Mesenchymal stem cell (in vitro differentiated cells and primary cell): ENCODE data around the gene SLC2A6.

Experiments
- DNase-seq: peaks from one replicate; pipeline ENCODE4 v3.0.0-alpha.2; 2013
- H2AFZ ChIP-seq: one replicate; pipeline ENCODE4 v1.6.1; 2013; ENCODE audit warnings: low read depth, mild to moderate bottlenecking, control low read depth, inconsistent platforms, low read length, moderate library complexity
- H2AK5ac ChIP-seq: 2 replicates; pipeline ENCODE4 v1.6.1; 2013; ENCODE audit warnings: low read length, moderate library complexity, mild to moderate bottlenecking, inconsistent platforms; ENCODE audit not compliant: severe bottlenecking
- H2BK120ac ChIP-seq: one replicate; pipeline ENCODE4 v1.6.1; 2013; ENCODE audit warnings: low read depth, mild to moderate bottlenecking, inconsistent platforms, low read length, moderate library complexity
- H2BK12ac ChIP-seq, 2 experiments: one replicate each; pipeline ENCODE4 v1.6.1; 2013; ENCODE audit warnings: inconsistent platforms in 2 of 2, low read length in 2 of 2, mild to moderate bottlenecking in 2 of 2, moderate library complexity in 2 of 2, control low read depth in 1 of 2
- H2BK15ac ChIP-seq: one replicate; pipeline ENCODE4 v1.6.1; 2013; ENCODE audit warnings: mild to moderate bottlenecking, low read depth, inconsistent platforms; ENCODE audit not compliant: poor library complexity, severe bottlenecking
- H2BK5ac ChIP-seq: 2 replicates; pipeline ENCODE4 v1.6.1; 2013; ENCODE audit warnings: low read depth, mild to moderate bottlenecking, low read length, control low read depth, inconsistent platforms; ENCODE audit not compliant: poor library complexity, severe bottlenecking
- H3K14ac ChIP-seq, 2 experiments: one replicate each; pipeline ENCODE4 v1.6.1; 2013; ENCODE audit warnings: inconsistent platforms in 2 of 2, low read length in 2 of 2, control low read depth in 1 of 2, mild to moderate bottlenecking in 1 of 2, moderate library complexity in 1 of 2
- H3K18ac ChIP-seq, 2 experiments: one replicate each; pipeline ENCODE4 v1.6.1; 2013; ENCODE audit warnings: inconsistent platforms in 2 of 2, low read length in 2 of 2, control low read depth in 1 of 2, low read depth in 1 of 2, mild to moderate bottlenecking in 1 of 2
- H3K23ac ChIP-seq, 2 experiments: one replicate each; pipeline ENCODE4 v1.6.1; 2013; ENCODE audit warnings: inconsistent platforms in 2 of 2, low read length in 2 of 2, mild to moderate bottlenecking in 2 of 2, moderate library complexity in 2 of 2, control low read depth in 1 of 2
- H3K27ac ChIP-seq: 2 replicates; pipeline ENCODE4 v1.5.1; 2013; ENCODE audit warnings: mild to moderate bottlenecking, moderate library complexity, low read length, control low read depth, inconsistent platforms; ENCODE audit not compliant: poor library complexity, severe bottlenecking
- H3K27me3 ChIP-seq, 2 experiments: 2 replicates each; pipeline versions ENCODE4 v1.6.1 to v1.7.0; 2013; ENCODE audit warnings: low read length in 2 of 2, mild to moderate bottlenecking in 2 of 2, moderate library complexity in 2 of 2, control low read depth in 1 of 2, inconsistent platforms in 1 of 2; ENCODE audit not compliant: control insufficient read depth in 1 of 2, insufficient read depth in 1 of 2
- H3K36me3 ChIP-seq, 2 experiments: 2 replicates each; pipeline versions ENCODE4 v1.6.1 to v1.7.0; 2013; ENCODE audit warnings: low read length in 2 of 2, control low read depth in 1 of 2, inconsistent platforms in 1 of 2, low read depth in 1 of 2, mild to moderate bottlenecking in 1 of 2; ENCODE audit not compliant: insufficient read depth in 2 of 2, control insufficient read depth in 1 of 2
- H3K4ac ChIP-seq, 2 experiments: one replicate each; pipeline ENCODE4 v1.6.1; 2013; ENCODE audit warnings: inconsistent platforms in 2 of 2, low read length in 2 of 2, mild to moderate bottlenecking in 2 of 2, moderate library complexity in 2 of 2, control low read depth in 1 of 2, low read depth in 1 of 2
- H3K4me1 ChIP-seq: 2 replicates; pipeline ENCODE4 v1.6.1; 2013; ENCODE audit warnings: low read depth, low read length, control low read depth; ENCODE audit not compliant: control insufficient read depth, insufficient read depth
- H3K4me2 ChIP-seq: 2 replicates; pipeline ENCODE4 v1.6.1; 2013; ENCODE audit warnings: low read length, mild to moderate bottlenecking, inconsistent platforms; ENCODE audit not compliant: poor library complexity, severe bottlenecking
- H3K4me3 ChIP-seq, 2 experiments: 2 replicates each; pipeline versions ENCODE4 v1.5.1 to v1.7.0; 2013; ENCODE audit warnings: low read length in 2 of 2, mild to moderate bottlenecking in 2 of 2, control low read depth in 1 of 2, low read depth in 1 of 2; ENCODE audit not compliant: insufficient read depth in 1 of 2
- H3K79me1 ChIP-seq: replicated peaks from 2 replicates; pipeline ENCODE4 v1.6.1; 2013; ENCODE audit warnings: mild to moderate bottlenecking, control low read depth, low read length, inconsistent platforms; ENCODE audit not compliant: poor library complexity, severe bottlenecking
- H3K9ac ChIP-seq: 2 replicates; pipeline ENCODE4 v1.7.0; 2013; ENCODE audit warnings: mild to moderate bottlenecking, low read length, moderate library complexity
- H3K9me3 ChIP-seq: 2 replicates; pipeline ENCODE4 v1.7.0; 2013; ENCODE audit warnings: mild to moderate bottlenecking, low read length; ENCODE audit not compliant: control insufficient read depth
- H4K8ac ChIP-seq: one replicate; pipeline ENCODE4 v1.6.1; 2013; ENCODE audit warnings: inconsistent platforms, mild to moderate bottlenecking, low read length, moderate library complexity
- H4K91ac ChIP-seq: one replicate; pipeline ENCODE4 v1.6.1; 2013; ENCODE audit warnings: mild to moderate bottlenecking, low read length, inconsistent platforms
- WGBS: methylation state at CpG from one replicate; pipeline ENCODE4 v1.1.7; 2013; ENCODE audit warnings: mixed read lengths; 5-methylcytosine and 5-hydroxymethylcytosine counted together

The SLC2A6 gene

DNA sequence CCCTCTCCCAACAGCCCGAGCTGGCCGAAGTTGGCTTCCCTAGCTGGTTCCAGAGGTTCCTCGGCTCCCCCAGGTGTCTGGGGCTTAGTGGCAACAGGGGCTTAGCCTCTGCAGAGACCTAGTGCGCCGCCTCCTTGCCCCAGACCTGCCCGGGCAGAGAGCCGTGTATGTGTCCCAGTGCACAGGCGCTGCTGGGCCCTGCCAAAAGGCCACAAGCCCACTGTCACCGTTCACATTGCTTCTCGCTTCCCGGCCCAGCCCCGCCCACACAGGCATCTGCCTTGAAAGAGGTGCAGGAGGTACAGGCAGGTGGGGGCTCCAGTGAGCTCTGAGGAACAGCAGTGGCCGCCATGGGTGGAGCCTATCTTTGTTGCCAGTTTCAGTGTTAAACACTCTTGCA lies 21.7 kb downstream of the SLC2A6 start:
- DNase-seq, result no peak
- H3K9ac ChIP-seq, result no peak overlapping the region
- no peak overlapping the region for H2AFZ ChIP-seq
- H3K36me3 ChIP-seq, result peaks cover 4 to 10% of the 10 kb centered on the region in 2 experiments
- no peak overlapping the region for H3K18ac ChIP-seq
- no peak overlapping the region for H2BK12ac ChIP-seq
- no peak overlapping the region for H3K4ac ChIP-seq
- H3K4me1 ChIP-seq, result peaks cover 23% of the 10 kb centered on the region
- H2AK5ac ChIP-seq, result no peak overlapping the region
- no peaks in the 10 kb centered on the region for H3K9me3 ChIP-seq
- no peak overlapping the region for H3K4me3 ChIP-seq
- H4K8ac ChIP-seq, result peak overlapping the region; percentile 51
- H4K91ac ChIP-seq, result no peak overlapping the region
- H3K23ac ChIP-seq, result no peak overlapping the region
- H3K79me1 ChIP-seq, result peaks cover 12% of the 10 kb centered on the region
- H2BK5ac ChIP-seq, result no peak overlapping the region
- H3K27me3 ChIP-seq, result peaks cover 2 to 6% of the 10 kb centered on the region in 2 experiments
- H3K14ac ChIP-seq, result no peak overlapping the region
- H3K4me2 ChIP-seq, result no peak overlapping the region
- H2BK120ac ChIP-seq, result no peak overlapping the region
- 86% methylated on average over 13 of the region's 13 CpGs for WGBS
- no peak overlapping the region for H3K27ac ChIP-seq
- peak overlapping the region; percentile 33 for H2BK15ac ChIP-seq

- 86% methylated on average over 9 of the region's 9 CpGs for whole genome bisulfite sequencing
- Histone ChIP-seq H3K9ac (no peak overlapping the region), H4K8ac (no peak overlapping the region), H3K4me3 (no peak overlapping the region), H2BK15ac (no peak overlapping the region), H3K36me3 (peaks cover 0 to 10% of the 10 kb centered on the region in 2 experiments), H3K23ac (no peak overlapping the region), H2BK120ac (no peak overlapping the region), H3K27me3 (peaks cover 2 to 6% of the 10 kb centered on the region in 2 experiments), H3K14ac (no peak overlapping the region), H2BK5ac (no peak overlapping the region), H3K9me3 (no peaks in the 10 kb centered on the region), H3K79me1 (peaks cover 5% of the 10 kb centered on the region), H4K91ac (peak overlapping the region; percentile 16), H3K4ac (no peak overlapping the region), H2AFZ (no peak overlapping the region), H3K4me2 (no peak overlapping the region), H3K4me1 (peaks cover 20% of the 10 kb centered on the region), H3K27ac (no peak overlapping the region), H3K18ac (no peak overlapping the region), H2AK5ac (no peak overlapping the region), H2BK12ac (no peak overlapping the region)
- no peak for DNase-seq
Measured at GRCh38 chr9:133456409-133456808, 22.5 kb downstream of the SLC2A6 start.

DNA sequence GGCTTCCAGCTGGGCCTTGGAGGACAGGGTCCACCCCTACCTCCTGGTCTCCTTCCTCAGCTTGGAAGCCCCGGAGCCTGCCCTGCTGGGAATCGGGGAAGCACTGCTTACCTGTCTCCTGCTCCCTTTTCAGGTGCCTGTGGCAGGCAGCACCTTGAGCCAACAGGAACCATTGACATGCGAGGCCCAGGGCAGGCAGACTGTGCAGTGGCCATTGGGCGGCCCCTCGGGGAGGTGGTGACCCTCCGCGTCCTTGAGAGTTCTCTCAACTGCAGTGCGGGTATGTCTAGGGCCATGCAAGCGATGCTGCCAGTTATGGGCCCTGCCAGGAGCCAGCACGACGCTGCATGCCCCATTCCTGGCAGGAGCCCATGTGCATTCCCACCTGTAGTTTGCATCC lies 23.0 kb downstream of the SLC2A6 start:
- no peak overlapping the region for H3K27ac ChIP-seq
- peaks cover 3% of the 10 kb centered on the region for H3K79me1 ChIP-seq
- no peak overlapping the region for H2BK12ac ChIP-seq
- H4K91ac ChIP-seq, result no peak overlapping the region
- H3K4ac ChIP-seq, result no peak overlapping the region
- peaks cover 0 to 10% of the 10 kb centered on the region in 2 experiments for H3K36me3 ChIP-seq
- H3K4me2 ChIP-seq, result no peak overlapping the region
- no peak overlapping the region for H2AK5ac ChIP-seq
- H3K4me3 ChIP-seq, result no peak overlapping the region
- H3K9me3 ChIP-seq, result no peaks in the 10 kb centered on the region
- peaks cover 2 to 6% of the 10 kb centered on the region in 2 experiments for H3K27me3 ChIP-seq
- no peak overlapping the region for H3K9ac ChIP-seq
- no peak overlapping the region for H4K8ac ChIP-seq
- no peak overlapping the region for H3K14ac ChIP-seq
- H3K18ac ChIP-seq, result no peak overlapping the region
- H2BK5ac ChIP-seq, result no peak overlapping the region
- WGBS, result 90% methylated on average over 11 of the region's 11 CpGs
- no peak overlapping the region for H3K23ac ChIP-seq
- H2AFZ ChIP-seq, result no peak overlapping the region
- H2BK15ac ChIP-seq, result no peak overlapping the region
- peaks cover 15% of the 10 kb centered on the region for H3K4me1 ChIP-seq
- no peak for DNase-seq
- no peak overlapping the region for H2BK120ac ChIP-seq

DNA sequence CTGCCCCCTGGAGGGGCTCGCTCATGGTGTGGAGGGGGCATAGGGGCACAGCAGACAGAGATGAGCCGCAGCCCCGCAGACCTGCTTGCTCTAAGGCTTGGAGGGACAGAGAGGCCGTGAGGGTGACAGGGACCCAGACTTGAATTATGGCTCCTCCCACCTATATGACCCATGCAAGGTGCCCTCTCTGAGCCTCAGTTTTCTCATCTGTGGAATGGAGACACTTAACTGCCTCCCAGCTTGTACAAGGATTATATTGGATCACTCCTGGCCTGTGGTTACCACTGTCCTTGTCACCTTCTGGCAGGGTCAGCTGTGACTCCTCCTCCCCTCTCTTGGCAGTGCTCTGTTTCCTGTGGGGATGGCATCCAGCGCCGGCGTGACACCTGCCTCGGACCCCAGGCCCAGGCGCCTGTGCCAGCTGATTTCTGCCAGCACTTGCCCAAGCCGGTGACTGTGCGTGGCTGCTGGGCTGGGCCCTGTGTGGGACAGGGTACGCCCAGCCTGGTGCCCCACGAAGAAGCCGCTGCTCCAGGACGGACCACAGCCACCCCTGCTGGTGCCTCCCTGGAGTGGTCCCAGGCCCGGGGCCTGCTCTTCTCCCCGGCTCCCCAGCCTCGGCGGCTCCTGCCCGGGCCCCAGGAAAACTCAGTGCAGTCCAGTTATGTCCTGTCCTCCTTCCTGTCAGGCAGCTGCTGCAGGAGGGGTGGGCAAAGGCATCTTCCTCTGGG lies 23.8 kb downstream of the SLC2A6 start:
- H3K4me2 ChIP-seq, result no peak overlapping the region
- no peak overlapping the region for H2AFZ ChIP-seq
- no peak overlapping the region for H3K4ac ChIP-seq
- no peak overlapping the region for H3K18ac ChIP-seq
- WGBS, result 95% methylated on average over 20 of the region's 20 CpGs
- DNase-seq, result no peak
- no peak overlapping the region for H3K14ac ChIP-seq
- H4K8ac ChIP-seq, result no peak overlapping the region
- peaks cover 2 to 6% of the 10 kb centered on the region in 2 experiments for H3K27me3 ChIP-seq
- no peak overlapping the region for H4K91ac ChIP-seq
- no peak overlapping the region for H3K9ac ChIP-seq
- H2BK5ac ChIP-seq, result no peak overlapping the region
- H3K9me3 ChIP-seq, result no peaks in the 10 kb centered on the region
- no peak overlapping the region for H3K4me3 ChIP-seq
- H3K79me1 ChIP-seq, result no peaks in the 10 kb centered on the region
- no peak overlapping the region for H2BK15ac ChIP-seq
- H3K36me3 ChIP-seq, result peaks cover 0 to 10% of the 10 kb centered on the region in 2 experiments
- H2BK12ac ChIP-seq, result no peak overlapping the region
- no peak overlapping the region for H2BK120ac ChIP-seq
- H2AK5ac ChIP-seq, result no peak overlapping the region
- H3K4me1 ChIP-seq, result peaks cover 10% of the 10 kb centered on the region
- no peak overlapping the region for H3K23ac ChIP-seq
- no peak overlapping the region for H3K27ac ChIP-seq
